NB4 (cell line): ENCODE measurements around the gene ZSWIM5.

ENCODE experiments used
- CTCF ChIP-seq: IDR thresholded peaks from one replicate; pipeline ENCODE4 v1.5.1; 2012; ENCODE audit warnings: low read depth, low read length
- POLR2A ChIP-seq: IDR thresholded peaks from 2 replicates; pipeline ENCODE4 v1.6.1; 2011; ENCODE audit warnings: mild to moderate bottlenecking; ENCODE audit not compliant: insufficient read length; ENCODE audit errors: extremely low read depth

DNA sequence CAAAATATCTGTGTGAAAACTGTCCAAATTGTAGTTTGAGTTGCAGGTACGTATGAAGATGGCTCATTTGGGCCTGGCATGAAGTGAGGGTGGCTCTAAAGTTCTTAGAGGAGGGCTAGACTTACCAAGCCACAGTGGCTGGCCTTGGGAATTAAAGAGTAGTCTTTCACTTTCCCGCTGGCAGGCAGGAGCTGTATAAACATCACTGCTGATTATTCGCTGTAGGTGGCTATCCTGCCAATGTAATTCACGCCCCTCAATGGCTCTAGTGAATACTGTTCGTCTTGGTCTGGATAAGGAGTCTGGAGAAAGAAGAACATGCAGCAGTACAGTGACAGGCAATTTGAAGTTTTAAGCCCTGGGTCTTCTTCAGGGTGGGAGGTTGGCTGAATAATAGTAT, 163.3 kb downstream of the ZSWIM5 start:
- no peak for TF ChIP-seq CTCF
- no peak for TF ChIP-seq POLR2A
